UCSD-AML1 (cell line): ENCODE results near the gene CEP131.

Source experiments
- DNase-seq: peaks from one replicate; lab custom pipeline; 2025; ENCODE audit not compliant: unreplicated experiment; lab: John Stamatoyannopoulos, UW

Gene CEP131

GRCh38 chr17:81252326-81252986 lies 29.7 kb upstream of the CEP131 start:
- no peak for DNase-seq

- DNase-seq = no peak
These were observed 29.0 kb upstream of the CEP131 start for GRCh38 chr17:81251709-81252301.

DNA sequence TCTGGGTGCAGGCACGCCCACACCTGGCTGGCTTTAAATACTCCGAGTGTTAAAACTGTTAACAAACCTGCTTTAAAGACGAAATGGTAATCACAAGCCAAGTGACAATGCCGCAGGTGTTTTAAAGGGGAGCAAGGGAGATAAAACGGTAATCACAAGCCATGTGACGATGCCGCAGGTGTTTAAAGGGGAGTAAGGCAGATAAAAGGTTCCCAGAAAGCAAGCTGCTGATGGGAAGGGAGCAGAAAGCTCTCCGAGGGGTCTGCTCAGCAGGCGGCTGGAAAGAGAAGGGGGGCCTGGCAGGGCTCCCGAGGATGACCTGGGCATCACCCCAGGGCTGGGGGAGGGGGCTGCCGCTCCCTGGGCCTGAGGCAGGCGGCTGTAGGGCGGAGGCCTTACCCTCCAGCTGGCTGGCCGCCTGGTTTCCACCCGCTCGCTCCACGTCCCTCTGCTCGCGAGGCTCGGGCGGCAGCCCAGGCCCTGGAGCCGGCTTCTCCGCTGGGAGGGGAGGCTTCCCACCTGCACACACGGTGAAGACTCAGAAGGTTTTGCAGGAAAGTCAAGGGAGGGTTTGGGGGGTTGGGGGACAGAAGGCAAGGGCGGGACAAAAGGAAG lies 28.4 kb upstream of the CEP131 start:
- DNase-seq = no peak

DNA sequence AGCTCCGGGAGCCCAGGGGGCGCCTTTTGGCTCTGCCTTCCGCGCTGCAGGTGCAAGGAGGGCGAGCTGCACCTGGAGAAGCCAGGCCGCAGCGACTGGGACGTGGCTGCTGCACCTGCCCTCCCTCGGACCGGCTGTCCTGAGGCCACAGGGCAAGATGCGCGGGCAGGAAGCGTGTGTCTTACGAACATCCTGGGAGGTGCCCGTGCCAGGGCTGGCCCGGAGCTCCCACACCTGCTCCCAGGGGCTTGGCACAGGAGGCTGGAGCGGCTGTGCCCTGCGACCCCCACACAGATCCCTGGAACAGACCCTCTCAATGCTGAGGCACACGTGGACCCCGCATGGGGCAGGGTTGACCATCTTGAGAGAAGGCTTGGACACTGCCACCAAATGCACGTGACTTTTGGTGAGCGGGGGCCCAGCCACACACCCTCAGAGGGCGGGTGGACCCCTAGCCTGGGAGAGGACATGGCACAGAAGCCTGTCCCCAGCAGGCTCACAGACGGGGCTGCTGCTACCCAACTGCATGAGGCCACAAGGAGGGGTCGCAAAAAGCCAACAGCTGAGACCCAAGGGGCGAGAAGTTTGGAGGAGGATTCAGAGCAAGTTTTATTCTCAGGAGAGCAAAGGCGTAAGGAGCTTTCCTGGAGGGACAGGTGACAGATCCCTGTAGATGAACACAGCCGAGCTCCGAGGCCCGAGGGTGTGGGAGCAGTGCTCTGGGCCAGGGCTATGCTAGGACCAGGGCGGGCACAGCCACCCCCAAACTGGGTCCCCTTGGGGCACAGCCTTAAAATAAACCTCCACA lies 27.7 kb upstream of the CEP131 start:
- DNase-seq = no peak

DNA sequence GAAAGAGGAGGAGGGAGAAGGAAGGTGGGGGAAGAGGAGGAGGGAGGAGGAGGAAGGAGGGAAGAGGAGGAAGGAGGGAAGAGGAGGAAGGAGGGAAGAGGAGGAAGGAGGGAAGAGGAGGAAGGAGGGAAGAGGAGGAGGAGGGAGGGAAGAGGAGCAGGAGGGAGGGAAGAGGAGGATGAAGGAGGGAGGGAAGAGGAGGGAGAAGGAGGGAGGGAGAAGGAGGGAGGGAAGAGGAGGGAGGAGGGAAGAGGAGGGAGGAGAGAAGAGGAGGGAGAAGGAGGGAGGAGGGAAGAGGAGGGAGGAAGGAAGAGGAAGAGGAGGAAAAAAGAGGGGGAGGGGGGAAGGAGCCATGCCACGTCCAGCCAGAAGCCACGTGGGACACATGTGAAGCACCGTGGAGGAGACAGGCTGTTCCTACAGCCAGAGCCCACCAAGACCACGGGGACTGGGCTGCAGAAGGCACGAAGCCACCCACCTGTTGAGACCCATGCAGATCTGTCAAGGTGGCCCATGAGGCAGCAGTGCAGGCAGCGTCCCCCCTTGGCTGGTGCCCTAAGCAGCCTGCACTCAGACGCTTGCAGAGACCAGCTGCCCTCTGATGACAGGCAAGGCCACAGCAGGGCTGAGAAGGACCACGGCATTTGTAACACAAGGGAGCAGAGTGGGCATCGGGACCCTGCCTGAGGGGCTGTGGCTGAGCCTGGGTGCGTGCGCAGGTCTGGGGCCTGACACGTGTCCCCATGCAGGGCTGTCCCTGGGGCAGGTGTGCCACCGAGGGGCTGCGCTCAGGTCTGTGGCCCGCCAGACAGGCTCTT lies 26.7 kb upstream of the CEP131 start:
- DNase-seq = no peak

- DNase-seq = no peak
These were observed 25.9 kb upstream of the CEP131 start for GRCh38 chr17:81248649-81249048.

DNA sequence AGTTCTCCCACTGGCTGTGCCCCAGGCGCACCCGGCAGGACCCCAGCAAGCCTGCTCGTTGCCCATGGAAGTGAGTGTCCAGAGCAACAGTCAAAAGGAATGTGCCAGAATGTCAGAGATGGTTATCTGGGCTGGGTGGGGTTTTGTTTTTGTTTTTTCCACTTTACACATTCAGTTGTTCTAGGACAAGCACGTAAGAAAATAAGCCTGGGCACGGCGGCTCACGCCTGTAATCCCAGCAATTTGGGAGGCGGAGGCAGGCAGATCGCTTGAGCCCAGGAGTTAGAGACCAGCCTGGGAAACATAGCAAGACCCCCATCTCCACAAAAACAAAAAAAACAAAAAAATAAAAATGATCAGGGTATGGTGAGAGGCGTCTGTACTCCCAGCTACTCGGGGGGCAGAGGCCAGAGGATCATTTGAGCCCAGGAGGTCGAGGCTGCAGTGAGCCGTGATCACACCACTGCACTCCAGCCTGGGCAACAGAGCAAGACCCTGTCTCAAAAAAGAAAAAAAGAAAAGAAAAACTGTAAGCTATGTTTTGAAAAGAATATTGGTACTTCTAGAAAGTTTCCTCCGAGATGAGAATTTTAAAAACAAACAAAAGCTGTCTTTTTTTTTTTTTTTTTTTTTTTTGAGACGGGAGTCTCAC lies 24.7 kb upstream of the CEP131 start:
- no peak for DNase-seq

GRCh38 chr17:81246679-81247338 lies 24.0 kb upstream of the CEP131 start:
- no peak for DNase-seq

DNA sequence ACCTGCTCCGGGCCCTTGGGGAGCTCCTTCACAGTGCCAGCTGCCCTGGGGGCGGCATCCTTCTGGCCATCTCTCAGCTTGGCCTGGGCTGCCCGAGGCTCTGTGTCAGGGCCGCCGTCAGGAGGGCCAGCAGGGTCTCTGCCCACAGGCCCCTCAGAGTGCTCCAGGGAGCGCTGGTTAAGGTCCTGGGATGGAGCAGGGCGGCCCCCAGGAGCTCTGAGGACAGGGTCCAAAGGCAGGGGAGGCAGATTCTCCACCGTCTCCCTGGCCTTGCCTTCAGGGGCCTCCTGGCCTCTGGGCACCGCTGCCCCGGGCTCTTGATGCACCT lies 23.5 kb upstream of the CEP131 start:
- no peak for DNase-seq

- DNase-seq = no peak
These were observed 23.0 kb upstream of the CEP131 start for GRCh38 chr17:81245665-81246342.

- no peak for DNase-seq
These were observed 22.4 kb upstream of the CEP131 start for GRCh38 chr17:81245024-81245664.

DNA sequence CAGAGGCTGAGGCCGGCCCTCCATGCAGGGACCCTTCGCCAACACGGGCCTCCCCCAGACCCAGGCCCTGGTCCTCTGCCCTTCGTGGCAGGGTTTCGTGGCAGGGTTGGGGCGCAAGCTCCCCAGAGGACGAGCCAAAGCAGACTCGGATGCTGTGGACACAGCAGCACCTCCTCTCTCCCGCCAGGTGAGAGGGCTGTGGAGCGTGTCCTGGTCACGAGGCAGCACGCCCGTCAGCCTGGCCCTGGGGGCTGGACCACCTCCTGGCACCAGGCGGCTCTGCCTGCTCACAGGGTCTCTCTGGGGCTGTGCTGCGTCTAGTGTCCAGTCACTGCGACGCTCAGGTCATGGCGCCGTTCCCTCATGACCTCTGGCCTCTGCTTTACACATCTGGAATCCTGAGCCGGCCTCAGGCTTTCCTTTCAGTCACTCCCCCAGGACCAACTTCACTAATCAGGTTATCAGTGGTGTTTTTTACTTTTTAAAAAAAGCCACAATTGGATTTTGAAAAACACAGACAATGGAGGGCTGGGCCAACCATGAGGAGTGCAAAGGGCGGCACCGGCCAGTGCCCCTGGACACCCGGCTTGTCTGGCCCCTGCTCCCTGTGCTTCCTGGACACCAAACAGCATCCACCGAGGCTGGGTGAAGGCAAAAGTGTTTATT lies 21.7 kb upstream of the CEP131 start:
- DNase-seq = no peak

DNA sequence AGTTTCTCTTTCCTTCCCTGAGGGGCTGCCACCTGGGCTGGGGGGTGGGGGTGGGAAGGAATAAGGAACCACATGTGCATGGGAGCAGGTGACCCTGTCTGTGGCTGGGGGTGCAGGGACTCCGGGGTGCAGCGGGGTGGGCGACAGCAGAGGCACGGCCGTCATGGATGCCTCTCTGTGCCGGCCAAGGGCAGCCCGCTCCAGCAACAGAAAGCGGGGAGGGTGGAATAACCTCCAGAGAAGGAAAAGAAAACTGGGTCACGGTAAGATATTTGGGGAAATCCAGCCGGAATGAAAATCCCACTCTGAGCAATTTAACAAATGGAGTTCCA lies 20.5 kb upstream of the CEP131 start:
- DNase-seq = no peak

GRCh38 chr17:81242421-81243332 lies 19.9 kb upstream of the CEP131 start:
- no peak for DNase-seq

GRCh38 chr17:81241648-81242420 lies 19.1 kb upstream of the CEP131 start:
- DNase-seq = peak; percentile 72

DNA sequence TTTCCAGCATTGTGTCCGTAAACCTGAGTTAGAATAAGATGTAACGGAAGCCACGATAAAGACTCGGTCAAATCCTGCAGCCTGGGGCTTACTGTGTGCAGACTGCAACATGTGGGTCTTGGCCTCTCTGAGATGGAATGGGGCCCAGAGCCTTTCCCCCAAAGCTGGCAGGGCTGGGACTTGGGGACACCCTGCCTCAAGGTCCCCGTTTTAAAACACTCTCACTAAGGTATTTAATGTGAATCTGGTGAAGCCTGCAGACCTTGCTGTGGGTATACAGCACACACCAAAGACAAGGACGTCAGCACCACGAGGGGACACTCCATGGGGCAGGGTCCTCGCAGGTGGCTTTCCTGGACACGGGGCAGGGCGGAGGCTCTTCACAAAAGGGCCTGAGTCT lies 18.4 kb upstream of the CEP131 start:
- DNase-seq = no peak

GRCh38 chr17:81240761-81241160 lies 18.0 kb upstream of the CEP131 start:
- no peak for DNase-seq
